SU-DHL-6 (cell line): ENCODE results near the gene BAHD1.
A peak's percentile ranks its signal among the peaks of the same experiment; 100 is the strongest.

Source experiments
- H2AFZ ChIP-seq: fragments of 200-600 bp; sonication (generic); 2 replicates; pipeline ENCODE4 v1.6.1; 2014; ENCODE audit warnings: low read depth, mild to moderate bottlenecking, moderate library complexity, mixed read lengths, antibody characterized with exemption, low read length; ENCODE audit not compliant: severe bottlenecking
- H3F3A ChIP-seq: fragments of 200-600 bp; shearing (Covaris generic); 2 replicates; pipeline ENCODE4 v1.6.0; 2016; ENCODE audit warnings: antibody characterized with exemption, mild to moderate bottlenecking; ENCODE audit not compliant: insufficient read depth
- H3K27ac ChIP-seq: fragments of 200-600 bp; sonication (generic); 2 replicates; pipeline ENCODE4 v1.5.1; 2016; ENCODE audit warnings: low read depth, mild to moderate bottlenecking, low read length, moderate library complexity, mixed read lengths
- H3K27me3 ChIP-seq: fragments of 200-600 bp; sonication (generic), shearing (Covaris generic); 2 replicates; pipeline ENCODE4 v1.6.0; 2014; ENCODE audit warnings: mild to moderate bottlenecking, low read length
- H3K36me3 ChIP-seq: fragments of 200-600 bp; sonication (generic); 2 replicates; pipeline ENCODE4 v1.6.1; 2014; ENCODE audit warnings: mild to moderate bottlenecking, low read length, mixed read lengths
- H3K4me2 ChIP-seq: fragments of 300-600, 200-600 bp; shearing (Covaris generic), sonication (generic); 2 replicates; pipeline ENCODE4 v1.6.0; 2014; ENCODE audit warnings: low read length, low read depth, mild to moderate bottlenecking; ENCODE audit not compliant: poor library complexity, severe bottlenecking
- H3K4me3 ChIP-seq: fragments of 200-600 bp; sonication (generic); 2 replicates; pipeline ENCODE4 v1.5.1; 2014; ENCODE audit warnings: antibody characterized with exemption, low read length, mild to moderate bottlenecking, mixed read lengths; ENCODE audit not compliant: insufficient read depth, poor library complexity, severe bottlenecking
- H3K79me2 ChIP-seq: fragments of 200-600 bp; sonication (generic); 2 replicates; pipeline ENCODE4 v1.6.1; 2014; ENCODE audit warnings: mild to moderate bottlenecking, low read length, moderate library complexity; ENCODE audit not compliant: insufficient read depth
- H3K9ac ChIP-seq: fragments of 200-600 bp; sonication (generic); 2 replicates; pipeline ENCODE4 v1.7.0; 2014; ENCODE audit warnings: mild to moderate bottlenecking, low read length
- H3K9me2 ChIP-seq: fragments of 200-600 bp; sonication (generic); replicated peaks from 2 replicates; pipeline ENCODE4 v1.6.1; 2014; ENCODE audit warnings: low read length; ENCODE audit not compliant: insufficient read depth
- H3K9me3 ChIP-seq: fragments of 200-600 bp; sonication (generic); 2 replicates; pipeline ENCODE4 v1.6.1; 2014; ENCODE audit warnings: low read length, mixed read lengths; ENCODE audit not compliant: insufficient read depth
- H4K20me1 ChIP-seq: fragments of 200-600 bp; sonication (generic); 2 replicates; pipeline ENCODE4 v1.6.1; 2014; ENCODE audit warnings: low read depth, mild to moderate bottlenecking, antibody characterized with exemption, low read length, moderate library complexity, mixed read lengths
- EZH2phosphoT487 ChIP-seq: fragments of 200-600 bp; sonication (generic), shearing (Covaris generic); conservative IDR thresholded peaks from 2 replicates; pipeline ENCODE4 v1.6.1; 2018; ENCODE audit warnings: mild to moderate bottlenecking, antibody characterized with exemption, low read length, moderate library complexity, mixed read lengths
- TF ChIP-seq, protein P1 (sequence below): fragments of 200-600 bp; sonication (generic); IDR thresholded peaks from one replicate; pipeline ENCODE4 v1.5.1; 2017; ENCODE audit warnings: antibody characterized with exemption, mild to moderate bottlenecking, low read length, moderate library complexity; ENCODE audit not compliant: insufficient read depth, poor library complexity, severe bottlenecking

BAHD1 gene

GRCh38 chr15:40420793-40421192 lies 20.0 kb upstream of the BAHD1 start:
- Histone ChIP-seq H3K27me3 (no peaks in the 10 kb centered on the region), H3F3A (peaks cover 6% of the 10 kb centered on the region; the same call in 1 of the 2 replicates), H4K20me1 (no peaks in the 10 kb centered on the region), H3K9me3 (no peaks in the 10 kb centered on the region), H3K36me3 (no peaks in the 10 kb centered on the region), H3K4me3 (no peak overlapping the region), H3K27ac (no peak overlapping the region), H3K79me2 (no peaks in the 10 kb centered on the region), H2AFZ (no peak overlapping the region), H3K9ac (no peak overlapping the region), H3K9me2 (no peaks in the 10 kb centered on the region), H3K4me2 (no peak overlapping the region)
- TF ChIP-seq EZH2phosphoT487, result no peak
- TF ChIP-seq, protein P1, sequence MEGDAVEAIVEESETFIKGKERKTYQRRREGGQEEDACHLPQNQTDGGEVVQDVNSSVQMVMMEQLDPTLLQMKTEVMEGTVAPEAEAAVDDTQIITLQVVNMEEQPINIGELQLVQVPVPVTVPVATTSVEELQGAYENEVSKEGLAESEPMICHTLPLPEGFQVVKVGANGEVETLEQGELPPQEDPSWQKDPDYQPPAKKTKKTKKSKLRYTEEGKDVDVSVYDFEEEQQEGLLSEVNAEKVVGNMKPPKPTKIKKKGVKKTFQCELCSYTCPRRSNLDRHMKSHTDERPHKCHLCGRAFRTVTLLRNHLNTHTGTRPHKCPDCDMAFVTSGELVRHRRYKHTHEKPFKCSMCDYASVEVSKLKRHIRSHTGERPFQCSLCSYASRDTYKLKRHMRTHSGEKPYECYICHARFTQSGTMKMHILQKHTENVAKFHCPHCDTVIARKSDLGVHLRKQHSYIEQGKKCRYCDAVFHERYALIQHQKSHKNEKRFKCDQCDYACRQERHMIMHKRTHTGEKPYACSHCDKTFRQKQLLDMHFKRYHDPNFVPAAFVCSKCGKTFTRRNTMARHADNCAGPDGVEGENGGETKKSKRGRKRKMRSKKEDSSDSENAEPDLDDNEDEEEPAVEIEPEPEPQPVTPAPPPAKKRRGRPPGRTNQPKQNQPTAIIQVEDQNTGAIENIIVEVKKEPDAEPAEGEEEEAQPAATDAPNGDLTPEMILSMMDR, result no peak

DNA sequence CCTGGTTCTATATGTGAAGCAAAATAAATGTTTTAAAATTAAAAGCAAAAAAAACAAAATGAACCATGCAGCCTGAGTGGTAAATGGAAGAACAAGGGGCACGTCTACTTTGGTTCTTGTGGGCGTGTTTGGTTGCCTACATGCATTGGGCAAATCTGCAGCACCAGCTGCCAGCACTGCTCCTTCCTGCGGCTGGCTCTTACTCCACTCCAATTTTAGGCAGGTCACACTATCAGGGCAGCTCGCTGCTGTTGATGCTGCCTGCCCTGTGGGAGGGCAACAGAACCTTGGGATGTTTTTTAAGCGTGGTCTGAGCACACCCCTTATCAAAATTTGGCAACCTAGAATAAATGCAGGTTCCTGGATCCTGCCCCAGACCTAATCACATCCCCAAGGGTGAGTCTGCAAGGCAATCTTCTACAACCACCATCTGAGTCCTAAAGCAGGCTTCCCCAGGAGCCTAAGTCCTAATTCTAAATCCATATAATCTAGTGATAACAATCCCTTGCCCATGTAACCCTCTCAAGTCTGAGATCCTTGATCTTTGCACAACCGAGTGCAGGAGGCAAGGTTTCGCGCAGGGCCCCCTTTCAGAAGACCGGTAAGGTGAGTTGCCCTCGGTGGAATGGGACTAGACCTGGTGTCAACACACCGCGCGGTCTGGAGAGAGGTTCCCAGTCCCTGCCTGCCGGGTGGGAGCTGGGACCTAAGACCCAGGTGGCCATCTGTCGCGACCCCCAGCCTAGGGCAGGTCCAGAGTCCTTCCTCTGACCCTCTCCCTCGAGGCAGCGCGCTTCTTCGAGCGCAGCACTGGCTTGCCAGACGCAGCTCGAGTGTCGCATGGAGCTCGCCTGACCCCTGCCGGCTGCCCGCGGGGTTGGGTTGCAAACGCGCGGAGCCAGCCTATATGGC lies 19.3 kb upstream of the BAHD1 start:
- Histone ChIP-seq H3K9ac (no peak overlapping the region), H3K9me2 (no peaks in the 10 kb centered on the region), H3K36me3 (no peaks in the 10 kb centered on the region), H3K27ac (no peak overlapping the region), H3K27me3 (no peaks in the 10 kb centered on the region), H3K4me3 (no peak overlapping the region), H3F3A (peaks cover 6% of the 10 kb centered on the region; the same call in 1 of the 2 replicates), H3K79me2 (no peaks in the 10 kb centered on the region), H3K4me2 (peak overlapping the region; percentile 20), H4K20me1 (no peaks in the 10 kb centered on the region), H3K9me3 (no peaks in the 10 kb centered on the region), H2AFZ (no peak overlapping the region)
- TF ChIP-seq, protein P1, result peak; percentile 88
- TF ChIP-seq EZH2phosphoT487, result no peak

DNA sequence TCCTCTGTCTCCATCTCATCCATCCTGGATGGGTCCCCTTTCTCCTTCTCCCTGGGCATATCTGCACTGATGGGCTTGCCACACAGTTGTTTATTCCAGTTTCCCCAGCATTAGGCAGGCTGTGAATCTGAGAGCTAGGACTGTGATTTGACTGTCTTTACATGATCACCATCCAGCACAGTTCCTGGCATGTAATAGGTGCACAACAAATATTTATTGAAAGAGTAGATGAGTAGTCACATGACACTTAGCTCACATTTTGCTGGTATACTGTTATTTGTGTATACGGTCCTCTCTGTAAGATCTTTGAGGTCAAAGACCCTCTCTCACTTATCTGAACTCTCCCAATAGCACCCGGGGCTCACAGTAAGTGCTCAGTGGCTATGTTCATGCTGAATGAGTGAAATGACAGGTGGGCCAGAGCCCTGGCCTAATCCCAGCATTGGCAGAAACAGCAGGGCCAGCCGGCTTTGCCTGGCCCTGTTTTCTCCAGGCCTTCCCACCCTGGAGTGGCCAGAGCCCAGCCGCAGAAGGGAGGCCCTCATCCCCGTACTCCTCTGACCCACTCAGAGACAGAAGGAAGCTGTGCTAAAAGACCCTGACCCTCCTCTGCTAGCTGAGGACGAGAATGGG lies 16.2 kb upstream of the BAHD1 start:
- no peaks in the 10 kb centered on the region for H3K9me3 ChIP-seq
- no peak overlapping the region for H3K27ac ChIP-seq
- no peak overlapping the region for H2AFZ ChIP-seq
- no peaks in the 10 kb centered on the region for H3K27me3 ChIP-seq
- no peaks in the 10 kb centered on the region for H3K36me3 ChIP-seq
- TF ChIP-seq, protein P1, result no peak
- TF ChIP-seq EZH2phosphoT487, result no peak
- H3K9me2 ChIP-seq, result no peaks in the 10 kb centered on the region
- H3K79me2 ChIP-seq, result no peaks in the 10 kb centered on the region
- no peak overlapping the region for H3K9ac ChIP-seq
- peaks cover 6% of the 10 kb centered on the region; the same call in 1 of the 2 replicates for H3F3A ChIP-seq
- no peaks in the 10 kb centered on the region for H4K20me1 ChIP-seq
- no peak overlapping the region for H3K4me3 ChIP-seq
- H3K4me2 ChIP-seq, result no peak overlapping the region
